GM12873 (cell line): ENCODE measurements around the gene CDKN2AIP.

ENCODE experiments used
- TF ChIP-seq, protein P1 (sequence below): IDR thresholded peaks from 2 replicates; pipeline ENCODE4 v1.5.1; 2012; ENCODE audit warnings: low read depth, mild to moderate bottlenecking, moderate library complexity, low read length, control low read depth; ENCODE audit not compliant: insufficient read depth; ENCODE audit errors: missing control alignments

Gene CDKN2AIP

GRCh38 chr4:183449193-183449882, 4.9 kb downstream of the CDKN2AIP start:
- TF ChIP-seq, protein P1, sequence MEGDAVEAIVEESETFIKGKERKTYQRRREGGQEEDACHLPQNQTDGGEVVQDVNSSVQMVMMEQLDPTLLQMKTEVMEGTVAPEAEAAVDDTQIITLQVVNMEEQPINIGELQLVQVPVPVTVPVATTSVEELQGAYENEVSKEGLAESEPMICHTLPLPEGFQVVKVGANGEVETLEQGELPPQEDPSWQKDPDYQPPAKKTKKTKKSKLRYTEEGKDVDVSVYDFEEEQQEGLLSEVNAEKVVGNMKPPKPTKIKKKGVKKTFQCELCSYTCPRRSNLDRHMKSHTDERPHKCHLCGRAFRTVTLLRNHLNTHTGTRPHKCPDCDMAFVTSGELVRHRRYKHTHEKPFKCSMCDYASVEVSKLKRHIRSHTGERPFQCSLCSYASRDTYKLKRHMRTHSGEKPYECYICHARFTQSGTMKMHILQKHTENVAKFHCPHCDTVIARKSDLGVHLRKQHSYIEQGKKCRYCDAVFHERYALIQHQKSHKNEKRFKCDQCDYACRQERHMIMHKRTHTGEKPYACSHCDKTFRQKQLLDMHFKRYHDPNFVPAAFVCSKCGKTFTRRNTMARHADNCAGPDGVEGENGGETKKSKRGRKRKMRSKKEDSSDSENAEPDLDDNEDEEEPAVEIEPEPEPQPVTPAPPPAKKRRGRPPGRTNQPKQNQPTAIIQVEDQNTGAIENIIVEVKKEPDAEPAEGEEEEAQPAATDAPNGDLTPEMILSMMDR: no peak

DNA sequence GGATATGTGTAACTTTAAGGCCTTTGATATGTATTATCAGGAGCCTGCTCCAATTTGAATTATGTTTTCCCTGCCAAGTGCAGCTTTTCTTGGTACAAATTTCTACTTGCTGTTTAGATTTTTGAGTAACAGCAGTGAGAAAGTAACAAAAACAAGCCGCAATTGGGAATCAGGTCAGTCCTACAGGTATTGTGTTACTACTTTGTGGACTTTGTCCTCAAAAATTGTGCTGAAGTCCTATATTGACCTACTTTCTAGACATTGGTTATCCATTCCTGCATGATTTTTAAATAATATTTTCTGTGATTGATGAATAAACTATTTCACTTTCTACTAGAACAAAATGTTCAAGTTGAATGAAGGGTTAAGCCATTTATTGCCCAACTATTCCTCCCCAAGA, 5.7 kb downstream of the CDKN2AIP start:
- TF ChIP-seq, protein P1: no peak

DNA sequence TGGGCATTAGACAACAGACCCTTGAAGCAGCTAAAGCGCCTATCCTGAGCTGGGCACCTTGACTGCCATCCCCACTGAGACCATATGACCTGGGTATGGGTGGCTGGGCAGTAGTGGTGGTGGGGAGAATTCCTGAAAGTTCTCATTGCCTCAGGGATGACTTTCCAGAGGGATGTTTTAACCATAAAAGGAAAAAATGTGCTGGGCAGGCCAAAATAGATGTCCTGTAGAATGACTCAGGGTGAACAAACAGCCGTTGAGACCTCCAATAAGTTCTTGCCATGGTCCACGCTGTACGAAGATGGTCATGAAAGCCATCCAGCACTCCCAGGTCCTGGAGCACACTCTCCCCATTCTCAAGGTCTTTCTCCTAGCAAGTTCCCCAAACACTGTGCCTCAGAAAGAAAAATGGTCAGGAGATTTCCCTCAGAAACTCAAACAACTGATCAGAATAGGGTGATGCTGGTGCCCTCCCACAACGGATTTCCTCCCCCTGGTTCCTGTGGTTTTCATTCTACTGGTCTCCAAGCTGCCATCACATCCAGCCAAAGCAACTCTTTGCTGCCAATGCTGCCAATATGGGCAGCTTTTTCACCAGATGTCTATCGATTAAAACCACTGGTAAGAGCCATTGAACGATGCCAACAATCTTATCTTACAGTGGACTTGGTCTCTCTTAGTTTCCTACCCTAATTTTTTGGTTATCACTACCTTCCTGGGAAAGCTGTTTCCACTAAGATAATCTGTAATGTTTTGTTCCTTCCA, 11.2 kb downstream of the CDKN2AIP start:
- TF ChIP-seq, protein P1: no peak

DNA sequence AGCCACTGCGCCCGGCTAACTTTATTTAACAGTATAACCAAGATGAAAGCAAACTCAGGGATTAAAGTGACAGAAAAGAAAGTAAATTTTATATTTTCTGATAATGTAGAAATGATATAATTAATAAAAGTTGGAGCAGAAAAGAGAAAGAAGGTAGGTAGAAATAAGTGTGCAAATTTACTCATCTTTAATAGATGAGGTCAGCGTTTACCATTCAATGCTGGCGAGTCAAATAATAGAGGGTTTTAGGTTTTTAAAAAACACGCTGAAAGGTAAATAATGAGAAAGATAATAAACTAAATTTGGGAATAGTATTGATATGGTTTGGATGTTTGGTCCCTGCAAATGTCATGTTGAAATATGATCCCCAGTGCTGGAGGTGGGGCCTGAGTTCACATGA, 13.6 kb downstream of the CDKN2AIP start:
- TF ChIP-seq, protein P1: no peak

DNA sequence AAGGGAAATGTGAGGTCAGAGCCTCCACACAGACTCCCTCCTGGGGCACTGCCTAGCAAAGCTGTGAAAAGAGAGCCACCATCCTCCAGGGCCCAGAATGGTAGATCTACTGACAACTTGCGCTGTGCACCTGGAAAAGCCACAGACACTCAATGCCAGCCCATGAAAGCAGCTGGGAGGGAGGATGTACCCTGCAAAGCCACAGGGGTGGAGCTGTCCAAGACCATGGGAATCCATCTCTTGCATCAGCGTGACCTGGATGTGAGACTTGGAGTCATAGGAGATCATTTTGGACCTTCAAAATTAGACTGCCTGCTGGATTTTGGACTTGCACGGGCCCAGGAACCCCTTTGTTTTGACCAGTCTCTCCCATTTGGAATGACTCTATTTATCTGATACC, 22.8 kb downstream of the CDKN2AIP start:
- TF ChIP-seq, protein P1: no peak

- TF ChIP-seq, protein P1: no peak
Observed at GRCh38 chr4:183468210-183469095, 24.0 kb downstream of the CDKN2AIP start.

DNA sequence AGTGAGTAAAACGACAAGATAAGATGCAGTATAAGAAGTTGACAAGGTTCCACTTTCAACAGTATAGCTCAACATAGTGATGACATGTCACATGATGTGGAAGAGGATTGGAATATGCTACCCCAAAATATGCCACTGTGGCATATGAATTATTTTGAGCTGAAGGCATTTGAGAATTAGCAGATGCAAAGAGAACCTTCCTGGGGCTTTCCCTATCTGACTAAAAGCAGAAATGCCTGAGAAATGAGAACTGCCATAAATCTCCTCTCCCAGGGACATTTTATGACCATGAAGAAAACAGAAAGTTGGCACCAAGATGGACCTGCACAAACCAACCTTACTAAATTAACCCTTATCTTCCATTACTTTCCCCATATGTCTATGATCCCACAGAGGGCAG, 24.8 kb downstream of the CDKN2AIP start:
- TF ChIP-seq, protein P1: no peak
